ENCODE data around the gene MARCHF3. TPM values are rescaled to one million over a fixed set of nuclear protein-coding genes. Genes with fewer than 3 reads are reported as not detected.
"Not testable (repeated sequence)": the region's sequence is repeated elsewhere in the genome, so short reads cannot be mapped to it uniquely, and the experiment has no call there.

The MARCHF3 gene
- total and polyA plus RNA-seq, 8 donors, result 2.8 to 7.5 (median 3.9) TPM

GRCh38 chr5:126846344-126846743 is 184.0 kb downstream of the MARCHF3 start:
- Histone ChIP-seq H3K4me3 (no peak overlapping the region), H3K4me1 (no peaks in the 10 kb centered on the region), H3K27ac (no peak overlapping the region), H3K9me3 (no peaks in the 10 kb centered on the region), H3K27me3 (no peaks in the 10 kb centered on the region), H3K36me3 (no peaks in the 10 kb centered on the region)
- FAIRE-seq (no peak), ATAC-seq (peak in 1 of 4 donors; percentile 39), DNase-seq (no peak)
- intact Hi-C loops (cut with DNase I), result no loop called here
- no peak for TF ChIP-seq CTCF (IDR thresholded peaks at IDR 0.05)

- H3K9me3 ChIP-seq; intact Hi-C loops (cut with DNase I); H3K36me3 ChIP-seq; H3K4me3 ChIP-seq; H3K4me1 ChIP-seq; H3K27me3 ChIP-seq; FAIRE-seq: not testable (repeated sequence)
- WGBS, 2 donors, result 28 to 33% methylated on average over 14 of the region's 14 CpGs
- H3K27ac ChIP-seq, result peak overlapping the region in 2 of 4 donors; percentile 36 to 37
- DNase-seq (peak in 3 of 6 donors; percentile 13 to 73 (median 31)), ATAC-seq (peak; percentile 61 to 93 (median 83))
Observed at GRCh38 chr5:126845470-126846070, 184.8 kb downstream of the MARCHF3 start.

- H3K4me3 ChIP-seq; H3K27ac ChIP-seq; H3K27me3 ChIP-seq; H3K36me3 ChIP-seq; H3K9me3 ChIP-seq; DNase-seq; ATAC-seq; H3K4me1 ChIP-seq; intact Hi-C loops (cut with DNase I); FAIRE-seq: not testable (repeated sequence)
- WGBS, 2 donors, result 53 to 62% methylated on average over 11 of the region's 11 CpGs
Observed at GRCh38 chr5:126843375-126843774, 187.0 kb downstream of the MARCHF3 start.

- H3K4me3 ChIP-seq; H3K9me3 ChIP-seq; ATAC-seq; H3K36me3 ChIP-seq; DNase-seq; intact Hi-C loops (cut with DNase I); FAIRE-seq; H3K27ac ChIP-seq; H3K4me1 ChIP-seq; H3K27me3 ChIP-seq: not testable (repeated sequence)
- WGBS, 2 donors, result 80 to 81% methylated on average over 7 of the region's 7 CpGs
Observed at GRCh38 chr5:126839407-126839806, 191.0 kb downstream of the MARCHF3 start.

- H3K9me3 ChIP-seq, result no peaks in the 10 kb centered on the region
- FAIRE-seq (no peak), ATAC-seq (no peak), DNase-seq (no peak)
- intact Hi-C loops (cut with DNase I), result no loop called here
- 75 to 80% methylated on average over 7 of the region's 7 CpGs for WGBS, 2 donors
- peak in 1 of 4 donors; percentile 10 for TF ChIP-seq CTCF (IDR thresholded peaks at IDR 0.05)
- H3K4me1 ChIP-seq, result no peaks in the 10 kb centered on the region
- H3K4me3 ChIP-seq, result no peak overlapping the region
- H3K27me3 ChIP-seq, result no peaks in the 10 kb centered on the region
- H3K36me3 ChIP-seq, result peaks cover 0 to 5% (median 0%) of the 10 kb centered on the region in 3 donors
- H3K27ac ChIP-seq, result no peak overlapping the region
Observed at GRCh38 chr5:126837906-126838539, 192.3 kb downstream of the MARCHF3 start.

GRCh38 chr5:126837242-126837641 is 193.1 kb downstream of the MARCHF3 start:
- intact Hi-C loops (cut with DNase I), result no loop called here

More at GRCh38 chr5:126837242-126837641, 193.1 kb downstream of the MARCHF3 start:
- FAIRE-seq, result no peak
- TF ChIP-seq CTCF (IDR thresholded peaks at IDR 0.05), result no peak
- DNase-seq, result no peak
- Histone ChIP-seq H3K4me3 (no peak overlapping the region), H3K4me1 (no peaks in the 10 kb centered on the region), H3K27me3 (no peaks in the 10 kb centered on the region), H3K9me3 (no peaks in the 10 kb centered on the region), H3K36me3 (peaks cover 0 to 5% (median 0%) of the 10 kb centered on the region in 3 donors), H3K27ac (no peak overlapping the region)
- WGBS, 2 donors, result 96 to 99% methylated on average over 4 of the region's 4 CpGs
- no peak for ATAC-seq

Data from pancreas (tissue), 10 donors.